NCI-H1417 (cell line): ENCODE data around the gene STOX2.

Source experiments
- DNase-seq, 3 experiments: peaks; one replicate each; lab custom pipeline; 2025; lab: John Stamatoyannopoulos, UW

Gene STOX2

GRCh38 chr4:183905081-183905592, at the start of gene STOX2:
Gene STOX2, plus strand, starts transcription at chr4:183905307. Its CDS starts 1,484 bp downstream, at chr4:183906791.
- peak; percentile 66 to 84 (median 74) for DNase-seq

- no peak for DNase-seq
These were observed 49.5 kb upstream of the STOX2 start for GRCh38 chr4:183855323-183856190.

- DNase-seq, result no peak
These were observed 48.1 kb upstream of the STOX2 start for GRCh38 chr4:183857040-183857439.

- DNase-seq, result no peak
These were observed 47.0 kb upstream of the STOX2 start for GRCh38 chr4:183858011-183858615.

- DNase-seq, result no peak
These were observed 45.0 kb upstream of the STOX2 start for GRCh38 chr4:183860119-183860518.

- DNase-seq, result no peak
These were observed 44.4 kb upstream of the STOX2 start for GRCh38 chr4:183860731-183861130.

GRCh38 chr4:183861426-183861825, 43.7 kb upstream of the STOX2 start:
- no peak for DNase-seq

- DNase-seq, result peak in 1 of 3 experiments; percentile 14
These were observed 41.8 kb upstream of the STOX2 start for GRCh38 chr4:183863155-183863825.

GRCh38 chr4:183867247-183867646, 37.9 kb upstream of the STOX2 start:
- DNase-seq, result no peak

GRCh38 chr4:183870997-183871396, 34.1 kb upstream of the STOX2 start:
- DNase-seq, result no peak

- no peak for DNase-seq
These were observed 33.5 kb upstream of the STOX2 start for GRCh38 chr4:183871581-183871980.

GRCh38 chr4:183872531-183872930, 32.6 kb upstream of the STOX2 start:
- no peak for DNase-seq

GRCh38 chr4:183873409-183874185, 31.5 kb upstream of the STOX2 start:
- no peak for DNase-seq

- DNase-seq, result no peak
These were observed 29.8 kb upstream of the STOX2 start for GRCh38 chr4:183875251-183875825.

- DNase-seq, result peak in 2 of 3 experiments; percentile 21 to 51
These were observed 28.7 kb upstream of the STOX2 start for GRCh38 chr4:183876268-183876934.

GRCh38 chr4:183878251-183878970, 26.7 kb upstream of the STOX2 start:
- no peak for DNase-seq

GRCh38 chr4:183885205-183885720, 19.8 kb upstream of the STOX2 start:
- no peak for DNase-seq

- DNase-seq, result peak; percentile 43 to 86 (median 60)
These were observed 17.8 kb upstream of the STOX2 start for GRCh38 chr4:183887351-183887750.

GRCh38 chr4:183888564-183888963, 16.5 kb upstream of the STOX2 start:
- DNase-seq, result peak in 2 of 3 experiments; percentile 14 to 16

GRCh38 chr4:183889190-183889589, 15.9 kb upstream of the STOX2 start:
- DNase-seq, result no peak
